Medulla oblongata (tissue), 1 donor: ENCODE results near the gene TPRA1.

ENCODE experiments used
- DNase-seq: peaks from one replicate; pipeline ENCODE4 v3.0.0-alpha.2; 2015; ENCODE audit errors: extremely low spot score

TPRA1 gene

DNA sequence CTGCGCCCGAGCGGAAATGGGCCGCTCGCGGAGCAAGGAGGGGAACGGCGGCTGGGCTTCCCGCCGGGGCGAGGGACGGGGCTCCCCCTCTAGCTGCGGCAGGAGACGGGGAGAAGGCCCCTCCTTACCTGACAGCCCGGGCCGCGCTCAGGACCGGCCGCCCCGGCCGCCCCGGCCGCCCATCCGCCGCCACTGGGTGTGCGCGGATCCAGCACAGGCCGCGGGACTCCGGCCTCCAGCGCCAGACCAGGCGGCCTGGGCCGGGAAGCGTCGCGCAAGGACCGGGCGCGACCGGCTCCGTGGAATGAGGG, 296 bp downstream of the TPRA1 start:
- DNase-seq = no peak

DNA sequence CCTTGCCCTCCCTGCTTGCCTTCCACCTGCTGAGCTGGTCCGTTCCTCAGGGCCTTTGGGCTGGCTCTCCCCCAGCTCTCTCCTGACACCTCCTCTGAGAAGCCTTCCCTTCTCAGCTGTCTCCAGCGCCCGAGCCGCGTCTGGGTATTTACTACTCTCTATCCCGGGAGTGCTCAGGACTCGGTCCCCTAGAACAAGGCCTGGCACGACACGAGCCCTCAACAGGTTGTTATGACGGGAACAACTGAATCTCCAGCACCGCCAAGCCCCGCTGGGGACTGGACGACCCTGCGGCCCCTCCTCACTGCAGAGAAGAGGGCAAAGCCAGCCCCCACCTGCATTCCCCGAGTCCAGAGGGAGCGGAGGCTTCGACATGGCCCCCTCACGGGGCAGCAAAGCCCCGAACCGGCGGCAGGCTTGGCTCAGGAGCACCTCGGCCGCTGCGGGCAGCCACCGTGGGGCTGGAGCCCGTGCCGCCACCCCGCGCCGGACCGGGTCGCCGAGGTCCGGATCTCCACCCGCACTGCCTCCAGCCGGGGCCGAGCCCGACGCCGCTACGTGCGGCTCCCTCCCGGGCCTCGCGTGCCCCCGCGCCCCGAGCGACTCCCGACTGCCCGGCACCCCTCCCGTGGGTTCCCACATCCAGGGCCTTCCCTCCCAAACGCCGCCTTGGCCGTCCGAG, 792 bp downstream of the TPRA1 start:
- peak; percentile 14 for DNase-seq

DNA sequence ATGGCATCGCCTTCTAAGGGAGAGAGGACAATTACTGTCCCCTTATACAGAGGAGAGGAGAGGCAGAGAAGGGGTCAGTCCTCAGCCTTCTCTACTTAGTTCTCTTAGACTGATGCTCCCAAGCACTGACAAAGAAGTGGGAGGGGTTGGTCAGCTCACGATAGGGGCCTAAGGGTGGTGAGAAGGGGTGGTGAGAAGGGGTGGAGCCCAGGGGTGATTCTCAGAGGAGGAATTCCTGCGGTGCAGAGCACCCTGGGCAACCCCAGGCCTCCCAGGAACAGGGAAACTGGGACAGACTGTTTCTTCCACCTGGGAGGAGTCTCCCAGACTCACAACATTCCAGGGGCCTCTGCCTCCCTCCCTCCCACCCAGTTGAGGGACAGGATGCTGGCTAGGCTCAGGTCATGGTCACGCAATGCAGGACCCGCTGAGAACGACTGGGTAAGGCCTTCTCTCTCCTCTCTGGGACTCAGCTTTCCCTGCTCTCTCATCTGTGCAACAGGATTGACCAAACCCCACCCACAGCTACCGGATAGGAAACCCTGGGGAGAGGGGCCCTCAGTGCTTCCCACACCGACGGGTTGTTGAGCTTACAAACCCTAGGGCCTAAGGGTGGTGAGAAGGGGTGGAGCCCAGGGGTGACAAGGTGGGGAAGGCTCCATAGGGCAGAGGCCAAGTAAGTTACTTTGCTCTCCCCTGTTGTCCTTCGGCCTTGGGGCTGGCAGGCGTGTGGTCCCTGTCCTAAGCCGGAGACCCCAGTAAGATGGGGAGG, 1.5 kb downstream of the TPRA1 start:
- DNase-seq = no peak

DNA sequence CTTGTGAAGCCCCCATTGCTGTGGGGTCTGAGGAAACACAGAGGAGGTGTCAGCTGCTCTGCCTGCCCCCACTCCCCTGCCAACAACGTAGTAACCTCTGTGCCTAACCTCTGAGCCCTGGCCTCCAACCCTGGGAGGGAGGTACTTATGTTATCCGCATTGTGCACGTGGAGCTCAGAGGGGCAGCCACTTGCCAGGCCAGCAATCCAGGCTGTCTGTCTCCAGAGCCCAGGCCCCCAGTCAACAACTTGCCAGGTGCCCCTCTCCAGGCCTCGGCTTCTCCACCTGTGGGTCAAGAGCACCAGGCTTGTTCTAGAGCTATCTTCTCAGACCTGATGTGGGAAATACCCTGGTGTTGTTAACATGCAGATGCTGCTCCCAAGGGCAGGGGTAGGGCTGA, 2.7 kb downstream of the TPRA1 start:
- no peak for DNase-seq

DNA sequence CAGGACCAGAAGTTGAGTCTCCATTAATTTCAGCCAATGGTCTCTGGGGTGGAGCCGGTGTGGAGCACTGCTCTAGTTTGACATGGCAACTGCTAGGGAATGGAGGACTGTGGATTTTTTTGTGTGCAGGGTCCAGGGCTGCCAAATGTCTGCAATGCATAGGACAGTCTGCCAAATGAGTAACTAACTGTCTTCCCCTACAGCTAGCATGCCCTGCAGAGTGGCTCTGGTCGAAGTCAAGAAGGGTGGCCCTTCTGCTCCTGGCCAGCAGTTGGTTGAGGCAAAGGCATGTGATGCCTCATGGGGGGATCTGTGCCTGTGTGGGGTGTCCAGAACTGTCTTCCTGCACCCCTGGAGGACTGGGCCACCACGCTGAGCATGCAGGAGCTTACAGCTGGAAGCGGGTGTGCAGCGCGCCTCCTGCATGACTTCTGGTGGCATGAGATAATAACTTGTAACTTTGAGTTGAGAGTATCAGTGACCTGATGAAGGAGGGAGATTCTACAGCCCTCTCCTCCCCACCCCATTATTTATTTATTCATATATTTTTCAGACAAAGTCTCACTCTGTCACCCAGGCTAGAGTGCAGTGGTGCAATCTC, 4.6 kb downstream of the TPRA1 start:
- no peak for DNase-seq

DNA sequence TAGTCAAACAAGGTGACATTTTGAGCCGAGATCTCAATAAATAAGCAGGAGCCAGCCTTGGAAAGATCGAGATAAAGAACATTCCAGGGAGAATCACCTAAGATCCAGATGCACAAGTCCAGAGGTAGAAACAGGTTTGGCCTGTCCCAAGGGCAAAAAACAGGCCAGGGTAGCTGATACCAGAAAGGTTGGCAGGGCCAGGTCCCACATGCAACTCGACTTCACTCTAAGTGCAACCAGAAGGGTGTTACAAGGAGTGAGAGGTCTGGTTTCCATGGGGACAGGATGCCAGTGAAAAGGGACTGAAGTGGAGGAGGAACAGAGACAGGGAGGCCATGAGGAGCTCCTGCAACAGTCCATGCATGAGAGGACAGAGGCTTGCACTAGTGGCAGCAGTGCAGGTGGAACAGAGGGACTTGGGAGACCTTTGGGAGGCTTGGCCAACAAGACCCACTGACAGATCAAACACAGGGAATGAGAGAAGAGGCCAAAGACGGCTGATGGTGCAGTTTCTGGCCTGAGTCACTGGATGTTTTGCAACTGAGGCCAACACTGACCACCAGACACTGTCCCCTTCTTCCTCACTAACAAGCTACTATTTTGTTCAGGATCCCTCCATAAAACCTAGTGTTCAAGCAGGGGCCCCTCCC, 5.2 kb downstream of the TPRA1 start:
- DNase-seq = no peak

DNA sequence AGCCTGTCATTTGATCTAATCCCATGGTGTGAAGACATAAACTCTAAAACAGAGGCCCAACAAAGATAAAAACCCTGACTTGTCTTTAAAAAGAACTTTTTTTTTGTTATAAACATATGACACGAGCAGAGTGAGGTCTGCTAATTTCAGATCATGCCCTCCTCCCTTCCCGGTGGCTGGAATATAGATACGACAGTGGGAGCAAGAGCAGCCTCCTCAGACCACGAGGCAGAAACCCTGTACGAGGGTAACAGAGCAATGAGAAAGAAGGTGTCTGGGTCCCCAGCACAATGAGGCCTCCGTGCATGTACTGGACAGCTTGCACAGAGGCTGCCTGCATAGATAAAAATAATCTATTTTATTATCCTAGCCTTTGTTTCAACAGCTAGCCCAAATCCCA, 5.8 kb downstream of the TPRA1 start:
- no peak for DNase-seq

DNA sequence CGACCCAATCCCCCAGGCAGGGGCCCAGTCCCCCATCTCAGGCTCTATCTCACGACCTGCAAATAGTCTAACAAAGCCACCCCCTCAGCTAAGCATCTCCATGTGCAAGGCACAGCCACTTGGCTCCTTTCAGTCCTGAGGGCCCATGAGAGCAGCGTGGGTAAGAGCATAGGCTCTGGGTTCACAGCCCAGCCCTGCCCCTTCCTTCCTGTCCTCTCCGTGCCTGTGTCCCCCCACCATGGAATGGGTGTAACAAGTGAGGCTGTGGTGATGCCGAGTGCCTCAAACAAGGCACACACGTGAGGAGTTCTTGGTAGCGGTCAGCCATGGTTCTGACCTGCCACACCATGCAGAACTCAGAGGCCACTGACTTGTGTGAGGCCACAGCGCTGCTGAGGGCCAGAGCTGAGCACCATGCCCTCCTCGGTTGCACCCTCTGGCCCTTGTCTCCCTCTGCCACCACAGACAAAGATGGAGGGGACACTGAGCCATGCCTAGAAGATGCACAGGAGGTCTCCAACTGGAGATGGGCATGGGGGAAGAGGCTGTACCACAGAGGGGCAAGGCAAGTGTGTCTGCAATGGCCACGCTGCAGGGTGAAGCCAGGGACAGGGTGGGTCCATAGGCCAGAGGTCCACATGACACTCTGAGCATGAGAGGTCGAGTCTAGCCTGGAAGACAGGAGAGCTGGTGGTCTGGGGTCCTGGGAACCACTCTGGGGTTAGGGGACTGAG, 10.0 kb downstream of the TPRA1 start:
- DNase-seq = no peak

DNA sequence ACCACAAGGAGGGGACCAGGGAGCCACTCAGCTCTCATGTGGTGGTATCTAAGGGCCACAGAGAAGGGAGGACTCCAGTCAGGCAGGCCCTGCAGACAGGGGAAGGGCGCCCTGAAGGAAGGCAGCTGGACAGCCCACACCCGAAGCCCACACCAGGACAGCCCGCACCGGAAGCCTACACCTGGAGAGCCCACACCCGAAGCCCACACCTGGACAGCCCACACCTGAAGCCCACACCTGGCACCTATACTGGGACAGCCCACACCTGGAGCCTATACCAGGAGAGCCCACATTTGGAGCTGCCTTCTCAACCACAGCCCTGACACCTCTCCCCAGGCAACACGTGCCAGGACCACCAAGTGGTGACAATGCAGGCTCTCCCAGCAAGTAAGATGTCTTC, 11.7 kb downstream of the TPRA1 start:
- DNase-seq = no peak

DNA sequence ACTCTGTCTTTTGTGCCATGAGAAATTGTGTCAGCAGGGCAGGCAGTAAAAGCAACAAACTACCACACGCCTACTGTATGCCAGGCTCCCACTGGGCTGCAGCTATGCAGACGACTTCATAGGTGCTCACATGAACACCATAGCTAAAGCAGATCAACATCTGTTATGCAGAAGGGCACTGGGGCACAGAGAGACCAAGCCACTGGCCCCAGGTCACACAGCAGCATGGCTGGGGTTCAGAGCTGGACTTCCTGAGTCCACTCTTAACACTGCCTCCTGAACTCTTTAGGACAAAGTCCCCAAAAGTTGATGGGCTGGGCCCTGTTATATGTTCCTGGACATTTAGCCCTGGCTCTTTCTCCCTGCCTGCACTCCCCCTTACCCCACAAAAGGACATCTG, 12.4 kb downstream of the TPRA1 start:
- DNase-seq = no peak

DNA sequence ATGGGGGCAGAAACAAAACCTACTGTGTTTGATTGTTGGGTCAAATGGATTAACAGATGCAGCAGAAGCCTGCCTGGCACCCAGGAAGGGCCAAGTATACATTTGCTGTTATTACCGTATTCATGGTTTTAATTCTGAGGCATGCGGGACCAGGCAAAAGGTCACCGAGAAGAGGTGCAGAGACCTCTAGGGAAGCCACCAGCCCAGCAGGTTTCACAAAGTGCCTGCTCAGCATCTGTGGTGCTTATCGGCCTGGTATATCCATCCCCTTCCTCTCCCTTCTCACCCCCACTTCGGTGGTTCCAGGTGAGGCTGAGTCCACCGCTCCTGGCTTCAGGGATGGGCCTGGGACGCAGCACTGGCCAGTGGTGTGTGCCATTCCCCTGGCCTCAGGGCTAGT, 13.1 kb downstream of the TPRA1 start:
- DNase-seq = no peak

DNA sequence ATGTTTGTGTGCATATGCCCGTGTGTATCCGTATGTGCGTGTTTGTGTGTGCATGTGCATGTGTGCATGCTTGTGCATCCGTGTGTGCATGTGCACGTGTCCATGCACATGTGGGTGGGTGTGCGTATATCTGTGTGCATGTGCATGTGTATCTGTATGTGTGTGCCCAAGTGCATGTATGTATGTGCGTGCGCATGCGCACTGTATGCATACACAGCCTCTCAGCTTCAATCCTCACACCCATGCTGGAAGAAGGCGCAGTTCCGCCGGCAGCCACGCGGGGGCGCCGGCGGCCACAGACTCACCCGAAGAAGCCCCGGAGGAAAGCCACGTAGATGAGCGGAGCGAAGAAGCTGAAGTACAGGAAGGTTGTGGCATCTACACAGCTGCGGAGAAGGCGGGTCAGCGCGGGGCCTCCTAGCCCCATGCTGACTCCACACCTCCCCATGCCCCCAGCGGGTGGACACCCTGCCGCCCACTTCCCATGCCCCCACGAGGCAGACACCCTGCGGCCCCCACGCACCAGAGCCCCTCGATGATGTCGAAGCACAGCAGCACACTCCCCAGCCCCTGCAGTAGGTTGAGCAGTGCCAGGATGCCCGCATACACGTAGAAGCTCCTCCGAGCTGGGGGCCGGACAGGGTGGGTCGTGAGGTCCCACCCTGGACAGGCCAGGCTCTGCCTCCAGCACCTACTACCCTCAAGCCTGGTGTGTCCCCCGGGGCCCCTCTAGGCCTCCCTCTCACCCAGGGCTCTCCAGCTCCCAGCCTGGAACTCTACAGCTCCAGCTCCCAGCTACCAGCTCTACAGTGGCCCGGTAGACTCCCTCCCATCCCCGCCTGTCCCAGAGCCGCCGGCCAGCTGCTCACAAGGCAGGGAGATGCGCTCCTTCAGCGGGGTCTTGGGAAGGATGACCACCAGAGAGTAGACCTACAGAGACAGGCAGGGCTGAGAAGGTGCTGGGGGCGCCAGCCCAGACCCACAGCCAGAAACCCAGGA, 15.4 kb downstream of the TPRA1 start:
- peak; percentile 89 for DNase-seq

DNA sequence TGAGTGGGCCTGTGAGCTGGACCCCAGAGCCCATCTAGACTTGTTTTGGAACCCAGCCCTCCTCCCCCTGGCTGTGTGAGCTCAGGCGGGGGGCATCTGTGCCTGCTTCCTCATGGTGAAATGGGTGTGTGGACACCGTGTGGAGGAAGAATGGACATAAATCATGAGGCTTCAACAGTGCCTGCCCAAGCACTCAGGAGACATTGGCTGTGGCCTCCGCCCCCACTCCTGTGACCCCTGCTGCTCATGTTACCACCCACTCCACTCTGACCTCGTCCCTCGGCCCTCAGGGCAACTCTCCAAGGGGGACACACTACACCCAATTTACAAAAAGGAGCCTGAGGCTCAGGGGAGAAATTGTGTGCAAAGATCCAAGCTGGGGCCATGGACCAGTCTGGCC, 16.6 kb downstream of the TPRA1 start:
- DNase-seq = no peak

DNA sequence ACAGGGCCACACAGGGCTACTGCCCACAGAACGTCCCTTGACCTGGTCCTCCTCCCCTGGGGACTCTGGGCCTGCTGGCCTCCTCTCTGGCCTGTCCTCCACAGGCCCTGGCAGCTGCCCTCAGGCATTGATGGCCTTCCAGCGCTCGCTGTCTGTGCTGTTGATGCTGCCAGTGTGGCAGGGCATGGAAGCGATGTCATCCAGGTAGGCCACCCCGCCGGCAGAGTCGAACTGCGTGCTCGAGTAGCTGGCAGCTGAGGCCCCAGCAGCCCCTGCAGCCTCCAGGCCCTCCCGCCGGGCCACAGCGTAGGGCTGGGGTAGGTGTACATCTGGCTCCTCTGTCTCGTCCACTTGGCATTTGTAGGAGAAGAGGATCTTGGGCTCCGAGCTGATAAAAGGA, 17.1 kb downstream of the TPRA1 start:
- DNase-seq = no peak

DNA sequence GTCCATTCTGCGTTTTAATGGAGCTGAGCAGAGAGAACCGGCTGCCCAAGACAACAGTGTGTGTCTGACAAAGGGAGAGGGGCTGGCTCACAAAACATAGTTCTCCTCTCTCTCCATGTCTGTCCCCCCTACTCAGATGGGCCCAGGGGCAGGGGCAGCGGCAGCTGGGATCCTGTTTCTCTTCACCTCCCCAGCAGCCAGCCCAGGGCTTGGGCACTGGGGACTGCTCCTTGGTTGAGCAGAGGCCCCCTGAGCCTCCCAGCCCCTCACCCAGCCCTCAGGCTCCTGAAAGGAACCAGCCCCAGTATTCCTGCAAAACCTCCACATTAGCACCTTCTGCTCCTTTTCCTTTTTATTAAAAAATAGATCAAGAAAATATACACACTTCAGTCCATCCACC, 17.8 kb downstream of the TPRA1 start:
- DNase-seq = no peak

DNA sequence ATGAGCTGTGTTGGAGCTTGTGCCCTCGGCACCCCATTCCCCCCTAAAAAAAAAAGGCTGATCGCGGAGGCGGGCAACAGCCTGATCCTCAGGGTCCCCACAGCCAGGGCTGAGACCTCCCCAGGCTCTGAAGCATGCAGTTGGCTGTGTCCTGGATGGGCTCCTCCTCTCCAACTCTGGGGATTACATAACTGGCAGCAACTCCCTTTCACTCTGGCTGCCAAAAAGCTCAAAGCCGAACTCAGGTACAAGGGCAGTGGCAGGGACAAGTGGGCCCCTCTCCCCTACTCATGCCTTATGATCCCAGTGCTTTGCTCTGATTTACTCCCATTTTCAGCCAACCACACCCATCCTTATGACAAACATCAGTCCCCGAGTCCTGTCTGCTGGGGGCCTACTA, 18.3 kb downstream of the TPRA1 start:
- no peak for DNase-seq

DNA sequence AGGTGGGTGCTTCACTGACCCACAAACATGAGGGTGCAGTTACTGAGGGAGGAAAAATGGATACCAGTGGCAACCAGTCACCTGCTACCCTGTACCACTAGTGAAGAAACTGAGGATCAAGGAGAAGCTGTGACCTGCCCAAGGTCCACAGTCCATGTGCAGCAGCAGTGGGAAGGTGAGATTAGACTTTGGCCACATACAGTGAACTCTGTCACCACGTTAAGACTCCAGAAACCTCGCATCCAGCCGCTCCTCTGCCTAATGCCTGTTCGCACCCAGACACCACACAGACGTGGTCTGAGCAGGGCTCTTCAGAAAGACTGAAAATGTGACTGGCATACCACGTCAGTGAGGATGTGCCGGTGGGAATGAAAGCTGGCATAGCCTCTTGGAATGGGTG, 20.0 kb downstream of the TPRA1 start:
- no peak for DNase-seq

DNA sequence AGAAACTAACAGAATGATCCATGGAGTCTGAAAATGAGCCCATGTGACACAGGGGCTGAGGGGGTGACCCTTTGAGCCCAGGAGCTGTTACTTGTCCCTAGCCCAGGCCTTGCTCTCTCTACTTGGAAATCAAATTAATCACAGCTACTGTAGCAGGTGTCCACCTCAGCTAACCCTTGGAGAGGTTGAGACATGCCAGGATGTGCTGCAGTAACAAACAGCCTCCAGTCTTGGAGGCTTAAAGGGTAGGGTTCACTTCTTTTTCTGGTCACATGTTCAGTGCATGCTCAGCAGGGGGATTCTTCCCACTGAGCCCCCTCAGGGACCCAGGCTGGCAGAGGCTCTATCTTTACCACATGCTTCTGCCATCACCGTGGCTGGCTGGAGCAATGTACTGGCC, 21.4 kb downstream of the TPRA1 start:
- no peak for DNase-seq

DNA sequence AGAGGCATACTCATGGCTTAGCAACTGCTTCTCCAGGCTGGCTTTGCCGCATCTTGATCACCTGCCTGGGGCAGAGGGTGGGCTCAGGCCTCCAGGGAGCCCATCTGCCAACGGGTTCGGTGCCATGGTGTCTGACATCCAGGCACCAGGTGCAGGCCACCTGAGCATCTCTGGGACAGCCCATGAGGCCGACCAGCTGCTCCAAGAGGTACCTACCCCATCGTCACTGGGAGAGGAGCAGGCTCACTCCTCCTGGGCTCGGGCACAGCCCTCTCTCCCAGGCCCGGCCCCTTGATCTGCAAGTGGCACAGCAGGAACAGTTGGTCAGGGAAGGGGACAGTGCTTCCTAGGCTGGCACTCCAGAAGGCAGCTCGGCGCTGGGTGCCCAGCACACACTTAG, 21.9 kb downstream of the TPRA1 start:
- DNase-seq = no peak

DNA sequence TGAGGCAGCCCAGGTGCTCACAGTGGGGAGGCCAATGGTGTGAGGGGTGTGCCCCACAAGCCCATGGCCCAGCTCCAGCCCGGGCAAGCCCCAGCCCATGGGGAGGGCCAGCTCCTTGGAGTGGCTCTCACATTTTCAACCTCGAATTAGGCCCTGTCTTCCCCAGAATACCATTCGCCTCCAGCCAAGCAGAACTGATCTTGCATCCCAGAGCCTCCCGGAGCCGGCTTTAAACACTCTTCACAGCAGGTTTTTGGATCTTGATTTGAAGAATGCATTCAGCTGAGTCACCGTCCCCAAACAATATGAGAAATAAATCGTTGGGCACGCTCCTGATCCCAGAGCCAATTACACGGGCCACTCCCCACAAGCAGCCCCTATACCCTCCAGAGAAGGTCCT, 23.7 kb downstream of the TPRA1 start:
- peak; percentile 6 for DNase-seq

DNA sequence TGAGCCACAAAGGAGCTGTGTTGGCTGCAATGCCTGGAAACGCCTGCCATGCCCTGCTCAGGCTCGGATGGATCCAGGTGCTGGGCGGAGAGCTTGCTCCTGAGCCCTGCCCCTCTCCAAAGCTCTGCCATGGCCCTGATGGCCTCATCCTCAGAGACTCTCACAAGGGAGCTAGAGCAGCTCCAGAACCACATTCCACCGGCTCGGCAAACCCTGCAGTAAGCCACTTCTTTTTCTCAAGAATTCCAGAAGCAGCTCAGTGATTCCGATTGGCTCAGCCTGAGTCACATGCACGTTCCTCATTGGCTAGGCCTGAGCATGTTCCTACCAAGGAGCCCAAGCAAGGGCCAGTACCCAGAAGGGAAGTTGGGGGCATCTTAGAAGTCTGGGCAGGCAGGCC, 24.8 kb downstream of the TPRA1 start:
- DNase-seq = no peak
